Activated naive CD4-positive, alpha-beta T cell (primary cell): ENCODE measurements around the gene POLR2F.

Experiments
- DNase-seq, 4 experiments: peaks; one replicate each; lab custom pipeline; 2025; lab: John Stamatoyannopoulos, UW

The POLR2F gene

GRCh38 chr22:37982938-37983859, 29.7 kb downstream of the POLR2F start:
- DNase-seq, result no peak

DNA sequence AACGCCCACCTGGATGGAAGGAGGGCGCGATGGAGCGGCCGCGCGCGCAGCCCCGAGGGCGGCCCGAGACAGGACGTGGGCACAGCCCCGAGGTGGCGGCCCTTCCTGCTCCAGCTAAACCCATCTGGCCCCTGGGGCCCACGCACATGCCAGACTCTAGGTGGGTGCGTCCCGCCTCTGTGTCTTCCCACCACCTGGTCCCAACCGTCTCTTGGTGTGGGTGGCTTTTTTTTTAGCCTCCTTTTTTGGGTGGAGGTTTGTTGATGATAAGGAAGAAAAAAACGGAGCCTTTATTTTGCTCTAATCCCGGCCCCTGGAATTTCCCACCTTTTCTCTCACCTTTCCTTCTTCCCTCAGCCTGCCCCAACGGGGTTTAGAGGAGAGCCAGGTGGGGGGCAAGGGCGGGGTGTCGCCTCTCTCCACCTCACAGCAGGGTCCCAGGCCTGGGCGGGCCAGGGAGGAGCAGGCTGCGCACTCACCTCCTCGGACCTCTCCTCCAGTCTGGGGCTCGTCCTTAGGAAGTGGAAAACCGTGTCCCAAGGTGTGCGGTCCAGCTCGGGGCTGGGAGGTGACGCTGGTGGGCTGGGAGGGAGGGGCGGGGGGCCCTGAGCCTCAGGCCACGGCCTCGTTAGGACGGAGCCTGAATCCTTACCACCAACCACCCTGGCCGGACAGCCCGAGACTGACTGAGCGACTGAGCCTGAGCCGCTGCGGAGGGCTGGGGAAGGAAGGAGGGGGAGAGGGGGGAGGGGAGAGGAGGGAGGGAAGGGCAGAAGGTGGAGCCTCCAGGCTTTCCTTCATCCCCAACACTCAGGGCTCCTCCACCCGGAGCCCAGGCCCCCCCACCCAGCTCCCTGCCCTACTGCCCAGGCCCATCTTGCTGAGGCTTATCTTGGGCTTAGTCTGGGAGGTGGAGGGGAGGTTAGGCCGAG, 30.6 kb downstream of the POLR2F start, which contains the start of gene SOX10:
SOX10 (minus strand) TSS at position 696 of the 932 bp plus-strand sequence. CDS start 771 bp downstream, outside the sequence.
- no peak for DNase-seq

GRCh38 chr22:37985050-37985585, 31.6 kb downstream of the POLR2F start:
- no peak for DNase-seq

DNA sequence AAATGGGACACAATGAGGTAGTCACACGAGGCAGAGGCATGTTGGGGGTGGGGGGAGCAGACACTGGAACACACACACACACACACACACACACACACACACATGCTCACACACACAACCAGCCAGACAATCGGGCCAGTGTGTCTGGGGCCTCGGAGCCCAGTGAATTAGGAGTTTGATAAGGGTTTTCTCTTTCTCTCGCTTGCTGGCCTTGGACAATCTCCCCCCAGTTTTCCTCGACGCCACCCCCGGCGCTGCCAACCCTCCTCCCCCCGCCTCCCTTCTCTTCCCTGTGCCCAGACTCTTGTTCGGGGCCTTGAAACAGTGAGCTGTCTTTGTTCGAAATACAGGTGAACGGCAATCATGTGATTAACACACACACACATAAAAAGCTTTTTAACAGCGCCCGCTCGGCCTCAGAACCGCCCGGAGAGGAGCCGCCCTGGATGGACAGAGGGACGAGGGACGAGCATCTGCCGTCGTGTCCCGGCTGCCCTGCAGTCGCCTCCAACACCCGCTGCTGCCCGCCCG, 32.3 kb downstream of the POLR2F start:
- DNase-seq, result no peak

DNA sequence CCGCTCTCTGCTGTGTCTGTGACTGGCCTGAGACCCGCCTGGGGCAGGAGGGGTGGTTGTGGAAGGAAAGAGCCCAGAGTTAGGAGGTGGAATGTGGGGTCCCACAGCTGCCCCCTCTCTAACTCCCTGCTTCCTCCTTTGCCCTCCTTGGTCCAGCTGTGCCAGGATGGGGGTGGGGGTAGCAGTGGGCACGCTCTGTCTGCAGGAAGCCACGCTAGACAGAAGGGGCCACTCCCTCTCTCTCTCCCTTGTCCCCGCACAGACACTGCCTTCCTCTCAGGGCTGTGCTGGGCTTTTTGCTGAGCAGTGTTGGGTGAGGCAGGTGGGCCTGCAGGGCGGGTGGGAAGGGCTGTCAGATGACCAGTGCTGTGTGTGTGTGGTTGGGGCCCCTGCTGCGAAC, 32.9 kb downstream of the POLR2F start:
- DNase-seq, result no peak

DNA sequence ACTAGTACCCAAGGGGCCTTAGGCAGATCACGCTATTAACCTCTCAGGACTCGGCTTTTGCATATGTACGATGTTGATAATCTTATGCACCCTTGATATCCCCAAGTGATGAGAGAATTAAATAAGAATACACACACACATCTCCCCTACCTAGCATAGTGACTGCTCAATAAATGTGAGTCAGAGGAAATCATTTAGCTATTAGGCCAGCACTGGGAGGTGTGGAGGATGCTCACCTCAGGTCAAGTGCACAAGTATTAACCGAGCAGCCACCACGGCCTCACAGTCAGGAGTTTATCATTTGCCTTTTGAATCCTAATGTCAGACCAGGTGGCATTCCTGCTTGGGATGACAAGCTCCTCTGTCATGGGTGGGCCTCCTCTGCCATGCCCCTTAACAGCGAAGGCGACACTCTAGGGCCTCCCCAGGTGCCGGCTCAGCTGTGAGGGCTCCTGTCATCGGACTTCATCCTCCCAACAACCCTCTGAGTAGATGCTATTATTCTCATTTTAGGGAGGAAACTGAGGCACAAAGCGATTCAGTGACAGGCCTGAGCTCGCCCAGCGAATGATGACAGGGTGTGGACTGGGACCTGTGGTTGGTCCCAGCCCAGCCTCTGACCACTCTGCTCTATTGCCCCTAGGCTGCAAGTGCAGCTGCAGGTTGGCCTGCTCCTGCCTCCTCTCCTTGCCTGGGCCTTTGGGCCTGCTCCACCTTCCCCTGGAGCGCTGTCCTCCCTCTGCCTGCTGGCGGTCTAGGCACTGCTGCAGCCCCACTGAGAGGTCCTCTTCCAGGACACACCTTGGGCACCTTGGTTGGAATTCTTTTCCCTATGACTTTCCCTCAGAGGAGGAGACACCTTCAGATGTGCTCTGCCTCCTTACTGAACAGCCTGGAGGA, 35.9 kb downstream of the POLR2F start:
- no peak for DNase-seq

DNA sequence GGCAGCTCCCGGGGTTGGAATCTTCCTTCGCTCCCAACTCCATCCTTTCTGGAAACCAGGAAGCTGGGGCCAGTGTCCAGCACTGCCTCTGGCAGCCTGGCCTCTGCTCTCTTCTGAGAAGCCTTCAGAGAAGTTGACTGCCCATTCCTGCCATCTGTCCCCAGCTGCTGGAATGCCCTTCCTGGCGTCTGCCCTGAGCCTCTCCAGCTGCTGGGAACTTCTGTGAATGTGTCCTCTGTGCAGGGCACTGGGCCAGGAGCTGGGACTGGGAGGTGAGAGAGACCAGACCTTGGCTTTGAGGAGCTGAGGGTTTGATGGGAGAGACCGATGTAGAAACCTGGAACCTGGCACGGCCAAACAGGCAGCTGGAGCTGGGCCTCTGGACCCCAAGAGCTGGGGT, 36.8 kb downstream of the POLR2F start:
- DNase-seq, result no peak

GRCh38 chr22:37990862-37991261, 37.4 kb downstream of the POLR2F start:
- DNase-seq, result no peak

GRCh38 chr22:37991731-37992442, 38.4 kb downstream of the POLR2F start:
- DNase-seq, result no peak

GRCh38 chr22:37994049-37994448, 40.5 kb downstream of the POLR2F start:
- no peak for DNase-seq

DNA sequence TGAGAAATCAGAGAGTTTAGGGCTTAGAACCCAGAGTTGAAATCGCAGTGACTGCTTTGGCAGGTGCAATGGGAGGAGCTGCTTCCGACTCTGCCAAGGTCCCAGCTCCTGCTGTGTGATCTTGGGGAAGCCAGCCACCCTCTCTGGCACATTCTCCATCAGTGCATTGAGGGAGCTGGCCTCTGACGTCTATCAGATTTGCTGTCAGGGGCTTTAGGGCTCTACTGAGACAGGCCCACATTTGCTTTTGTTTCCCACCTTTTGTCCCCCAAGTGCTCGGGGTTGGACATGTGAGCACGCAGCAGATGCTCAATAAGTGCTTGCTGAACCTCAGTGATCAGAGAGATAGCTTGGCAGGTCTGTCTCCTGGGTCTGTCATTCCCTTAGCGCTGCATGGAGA, 41.5 kb downstream of the POLR2F start:
- no peak for DNase-seq

- DNase-seq, result no peak
These were observed 42.0 kb downstream of the POLR2F start for GRCh38 chr22:37995460-37995859.

- DNase-seq, result no peak
These were observed 42.6 kb downstream of the POLR2F start for GRCh38 chr22:37996079-37996478.

GRCh38 chr22:37996515-37997246, 43.2 kb downstream of the POLR2F start:
- DNase-seq, result no peak

DNA sequence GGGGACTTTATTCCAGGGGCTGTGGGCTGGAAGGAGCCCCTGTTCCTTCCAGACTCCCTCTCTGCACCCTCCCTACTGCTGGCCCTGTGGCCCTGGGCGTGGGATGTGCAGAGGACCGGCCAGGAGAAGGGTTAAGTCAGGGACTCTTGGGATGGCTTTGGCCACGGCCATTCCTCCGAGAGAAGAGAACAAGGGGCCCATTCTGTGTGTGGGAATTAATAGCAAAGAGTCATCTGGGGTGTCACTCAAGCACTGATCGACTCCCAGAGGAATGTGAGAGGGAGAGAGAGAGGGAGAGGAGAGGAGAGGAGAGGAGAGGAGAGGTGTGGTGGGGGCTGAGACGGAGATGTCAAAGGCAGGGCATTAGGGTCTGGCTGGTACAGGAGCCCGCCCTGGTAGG, 45.0 kb downstream of the POLR2F start:
- no peak for DNase-seq

DNA sequence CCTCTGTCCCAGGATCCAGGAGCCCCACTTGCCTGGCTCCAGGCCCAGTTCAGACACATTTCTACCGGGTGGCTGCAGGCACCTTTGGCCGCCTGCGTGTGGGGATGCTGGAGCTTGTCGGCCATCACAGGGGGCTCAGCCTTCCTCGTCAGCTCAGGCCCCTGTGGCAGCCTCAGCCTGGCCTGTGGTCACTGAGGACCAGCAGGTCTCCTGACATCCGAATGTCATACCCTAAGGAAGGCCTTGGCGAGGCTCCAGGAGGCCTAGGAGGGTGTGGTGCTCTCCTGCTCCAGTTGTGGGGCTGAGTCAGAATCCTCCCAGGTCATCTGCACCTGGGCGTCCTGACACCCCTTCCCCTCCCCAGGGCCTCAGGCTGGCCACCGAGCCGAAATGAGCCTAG, 45.7 kb downstream of the POLR2F start:
- no peak for DNase-seq

GRCh38 chr22:37999640-38000272, 46.3 kb downstream of the POLR2F start:
- no peak for DNase-seq

GRCh38 chr22:38005943-38006342, 52.4 kb downstream of the POLR2F start:
- DNase-seq, result no peak

- no peak for DNase-seq
These were observed 53.4 kb downstream of the POLR2F start for GRCh38 chr22:38006906-38007305.
